ENCODE results near the gene SLC6A18. TPM values are rescaled to one million over a fixed set of nuclear protein-coding genes. Genes with fewer than 3 reads are reported as not detected.

Gene SLC6A18
- total and polyA plus RNA-seq, 8 donors = 0.14 TPM; not detected in 7

- WGBS, 2 donors = 48 to 52% methylated on average over 10 of the region's 10 CpGs
- ATAC-seq = no peak
- H3K27me3 ChIP-seq = no peaks in the 10 kb centered on the region
- no peak for TF ChIP-seq CTCF (IDR thresholded peaks at IDR 0.05)
- peak in 3 of 6 donors; percentile 4 to 28 (median 26) for DNase-seq
- FAIRE-seq = no peak
- H3K4me3 ChIP-seq = no peak overlapping the region
- H3K9me3 ChIP-seq = no peaks in the 10 kb centered on the region
- H3K36me3 ChIP-seq = no peaks in the 10 kb centered on the region
- H3K4me1 ChIP-seq = peaks cover 31 to 33% (median 32%) of the 10 kb centered on the region in 3 donors
- intact Hi-C loops (cut with DNase I) = no loop called here
- H3K27ac ChIP-seq = no peak overlapping the region
Observed at GRCh38 chr5:1189269-1189668, 35.9 kb upstream of the SLC6A18 start.

GRCh38 chr5:1190278-1190677 lies 34.9 kb upstream of the SLC6A18 start:
- WGBS, 2 donors = 90% methylated on average over 12 of the region's 12 CpGs
- no peak for TF ChIP-seq CTCF (IDR thresholded peaks at IDR 0.05)
- FAIRE-seq = no peak

GRCh38 chr5:1190837-1191239 lies 34.3 kb upstream of the SLC6A18 start:
- no peak for FAIRE-seq
- no peaks in the 10 kb centered on the region for H3K9me3 ChIP-seq
- H3K27ac ChIP-seq = no peak overlapping the region
- no peak for ATAC-seq
- no peaks in the 10 kb centered on the region for H3K27me3 ChIP-seq
- peaks cover 17 to 19% (median 17%) of the 10 kb centered on the region in 3 donors for H3K4me1 ChIP-seq
- 67 to 75% methylated on average over 6 of the region's 6 CpGs for WGBS, 2 donors
- TF ChIP-seq CTCF (IDR thresholded peaks at IDR 0.05) = no peak
- H3K4me3 ChIP-seq = no peak overlapping the region
- peak in 2 of 6 donors; percentile 10 for DNase-seq
- no peaks in the 10 kb centered on the region for H3K36me3 ChIP-seq
- intact Hi-C loops (cut with DNase I) = no loop called here

More at GRCh38 chr5:1190278-1190677, 34.9 kb upstream of the SLC6A18 start:
- DNase-seq (peak in 2 of 6 donors; percentile 4 to 26), ATAC-seq (no peak)
- H3K9me3 ChIP-seq = no peaks in the 10 kb centered on the region
- H3K4me1 ChIP-seq = peaks cover 21 to 24% (median 22%) of the 10 kb centered on the region in 3 donors
- no peak overlapping the region for H3K4me3 ChIP-seq
- no peaks in the 10 kb centered on the region for H3K27me3 ChIP-seq
- intact Hi-C loops (cut with DNase I) = no loop called here
- H3K27ac ChIP-seq = no peak overlapping the region
- no peaks in the 10 kb centered on the region for H3K36me3 ChIP-seq

- no peak for TF ChIP-seq CTCF (IDR thresholded peaks at IDR 0.05)
- Histone ChIP-seq H3K36me3 (no peaks in the 10 kb centered on the region), H3K9me3 (no peaks in the 10 kb centered on the region), H3K27ac (no peak overlapping the region), H3K4me3 (no peak overlapping the region), H3K27me3 (no peaks in the 10 kb centered on the region), H3K4me1 (peaks cover under 1 to 2% (median 1%) of the 10 kb centered on the region in 3 donors)
- no peak for FAIRE-seq
- ATAC-seq = no peak
- peak in 3 of 6 donors; percentile 9 to 18 (median 10) for DNase-seq
- 86 to 88% methylated on average over 18 of the region's 18 CpGs for WGBS, 2 donors
- intact Hi-C loops (cut with DNase I) = no loop called here
Observed at GRCh38 chr5:1192971-1193590, 32.1 kb upstream of the SLC6A18 start.

- intact Hi-C loops (cut with DNase I) = no loop called here
- no peaks in the 10 kb centered on the region for H3K36me3 ChIP-seq
- 84 to 88% methylated on average over 28 of the region's 28 CpGs for WGBS, 2 donors
- H3K9me3 ChIP-seq = no peaks in the 10 kb centered on the region
- H3K4me3 ChIP-seq = no peak overlapping the region
- ATAC-seq (no peak), DNase-seq (peak in 2 of 6 donors; percentile 18 to 53), FAIRE-seq (no peak)
- H3K27me3 ChIP-seq = no peaks in the 10 kb centered on the region
- H3K27ac ChIP-seq = no peak overlapping the region
- TF ChIP-seq CTCF (IDR thresholded peaks at IDR 0.05) = no peak
- H3K4me1 ChIP-seq = no peaks in the 10 kb centered on the region
Observed at GRCh38 chr5:1193591-1193985, 31.6 kb upstream of the SLC6A18 start.

Measured in pancreas (tissue), 10 donors.